HEK293 (cell line): ENCODE measurements around the gene AP3B1.

Experiments
- BCL11A ChIP-seq: fragments of 450-650 bp; formaldehyde crosslinking; IDR thresholded peaks from 2 replicates; pipeline ENCODE4 v1.5.1; 2016; ENCODE audit warnings: low read depth, missing biosample characterization, missing genetic modification characterization
- FEZF1 ChIP-seq: fragments of 450-650 bp; formaldehyde crosslinking; IDR thresholded peaks from 2 replicates; pipeline ENCODE4 v1.5.1; 2016; ENCODE audit warnings: missing biosample characterization, missing genetic modification characterization
- GLIS1 ChIP-seq: fragments of 450-650 bp; formaldehyde crosslinking; IDR thresholded peaks from 2 replicates; pipeline ENCODE4 v1.5.1; 2016; ENCODE audit warnings: missing biosample characterization, missing genetic modification characterization
- HOXD13 ChIP-seq: sonication (generic); formaldehyde crosslinking; IDR thresholded peaks from 2 replicates; pipeline ENCODE4 v1.8.0; 2022; ENCODE audit warnings: missing genetic modification reagents, borderline replicate concordance
- KLF10 ChIP-seq: fragments of 450-650 bp; IDR thresholded peaks from 2 replicates; pipeline ENCODE4 v1.5.1; 2018; ENCODE audit warnings: missing biosample characterization, mild to moderate bottlenecking, missing genetic modification characterization
- MEIS1 ChIP-seq: sonication (generic); formaldehyde crosslinking; IDR thresholded peaks from 2 replicates; pipeline ENCODE4 v1.8.1; 2022; ENCODE audit warnings: missing genetic modification reagents, mild to moderate bottlenecking, borderline replicate concordance
- OSR2 ChIP-seq: fragments of 450-650 bp; formaldehyde crosslinking; IDR thresholded peaks from 2 replicates; pipeline ENCODE4 v1.5.1; 2016; ENCODE audit warnings: missing biosample characterization, missing genetic modification characterization
- PRDM4 ChIP-seq: fragments of 450-650 bp; formaldehyde crosslinking; IDR thresholded peaks from 2 replicates; pipeline ENCODE4 v1.5.1; 2017; ENCODE audit warnings: missing biosample characterization, missing genetic modification characterization
- TRIM28 ChIP-seq: IDR thresholded peaks from 2 replicates; pipeline ENCODE4 v1.6.1; 2011; ENCODE audit warnings: low read length, control low read depth, borderline replicate concordance
- TSHZ1 ChIP-seq: fragments of 450-650 bp; formaldehyde crosslinking; IDR thresholded peaks from 2 replicates; pipeline ENCODE4 v1.5.1; 2016; ENCODE audit warnings: missing biosample characterization, missing genetic modification characterization, borderline replicate concordance
- WT1 ChIP-seq: fragments of 450-650 bp; formaldehyde crosslinking; IDR thresholded peaks from 2 replicates; pipeline ENCODE4 v1.5.1; 2016; ENCODE audit warnings: missing biosample characterization, missing genetic modification characterization
- ZBTB1 ChIP-seq: fragments of 450-650 bp; formaldehyde crosslinking; IDR thresholded peaks from 2 replicates; pipeline ENCODE4 v1.5.1; 2016; ENCODE audit warnings: missing biosample characterization, missing genetic modification characterization
- ZBTB20 ChIP-seq: fragments of 450-650 bp; formaldehyde crosslinking; IDR thresholded peaks from 2 replicates; pipeline ENCODE4 v1.5.1; 2016; ENCODE audit warnings: missing biosample characterization, missing genetic modification characterization
- ZBTB44 ChIP-seq: fragments of 450-650 bp; IDR thresholded peaks from 2 replicates; pipeline ENCODE4 v1.5.1; 2018; ENCODE audit warnings: missing biosample characterization, mild to moderate bottlenecking, missing genetic modification characterization
- ZBTB7A ChIP-seq: fragments of 450-650 bp; formaldehyde crosslinking; IDR thresholded peaks from 2 replicates; pipeline ENCODE4 v1.5.1; 2016; ENCODE audit warnings: low read depth, missing biosample characterization, missing genetic modification characterization
- ZNF169 ChIP-seq: fragments of 450-650 bp; formaldehyde crosslinking; IDR thresholded peaks from 2 replicates; pipeline ENCODE4 v1.5.1; 2016; ENCODE audit warnings: missing biosample characterization, missing genetic modification characterization
- ZNF248 ChIP-seq: fragments of 450-650 bp; formaldehyde crosslinking; IDR thresholded peaks from 2 replicates; pipeline ENCODE4 v1.5.1; 2017; ENCODE audit warnings: missing biosample characterization, missing genetic modification characterization
- ZNF324 ChIP-seq: fragments of 450-650 bp; formaldehyde crosslinking; IDR thresholded peaks from 2 replicates; pipeline ENCODE4 v1.5.1; 2016; ENCODE audit warnings: missing biosample characterization, missing genetic modification characterization
- ZNF350 ChIP-seq: fragments of 450-650 bp; formaldehyde crosslinking; IDR thresholded peaks from 2 replicates; pipeline ENCODE4 v1.5.0; 2017; ENCODE audit warnings: missing biosample characterization, mild to moderate bottlenecking, missing genetic modification characterization
- ZNF37A ChIP-seq: fragments of 450-650 bp; IDR thresholded peaks from 2 replicates; pipeline ENCODE4 v1.5.1; 2018; ENCODE audit warnings: missing biosample characterization, missing genetic modification characterization
- ZNF394 ChIP-seq: fragments of 450-650 bp; formaldehyde crosslinking; IDR thresholded peaks from 2 replicates; pipeline ENCODE4 v1.5.1; 2016; ENCODE audit warnings: missing biosample characterization, missing genetic modification characterization, mild to moderate bottlenecking, moderate library complexity, borderline replicate concordance
- ZNF501 ChIP-seq: fragments of 450-650 bp; formaldehyde crosslinking; IDR thresholded peaks from 2 replicates; pipeline ENCODE4 v1.5.1; 2016; ENCODE audit warnings: missing biosample characterization, missing genetic modification characterization
- ZNF544 ChIP-seq: fragments of 450-650 bp; formaldehyde crosslinking; IDR thresholded peaks from 2 replicates; pipeline ENCODE4 v1.5.0; 2017; ENCODE audit warnings: missing biosample characterization, missing genetic modification characterization
- ZNF629 ChIP-seq: fragments of 450-650 bp; formaldehyde crosslinking; IDR thresholded peaks from 2 replicates; pipeline ENCODE4 v1.5.1; 2017; ENCODE audit warnings: missing biosample characterization, missing genetic modification characterization
- ZNF76 ChIP-seq: fragments of 450-650 bp; formaldehyde crosslinking; IDR thresholded peaks from 2 replicates; pipeline ENCODE4; 2016; ENCODE audit warnings: low read depth, missing biosample characterization, missing genetic modification characterization, borderline replicate concordance
- ZSCAN23 ChIP-seq: fragments of 450-650 bp; formaldehyde crosslinking; IDR thresholded peaks from 2 replicates; pipeline ENCODE4 v1.5.1; 2016; ENCODE audit warnings: missing biosample characterization, missing genetic modification characterization
- ZSCAN30 ChIP-seq: fragments of 450-650 bp; IDR thresholded peaks from 2 replicates; pipeline ENCODE4 v1.5.1; 2018; ENCODE audit warnings: missing biosample characterization, mild to moderate bottlenecking, missing genetic modification characterization, moderate library complexity
- ZXDB ChIP-seq: fragments of 450-650 bp; formaldehyde crosslinking; IDR thresholded peaks from 2 replicates; pipeline ENCODE4 v1.5.1; 2016; ENCODE audit warnings: missing biosample characterization, missing genetic modification characterization

The AP3B1 gene

GRCh38 chr5:78050888-78051287 is 243.6 kb downstream of the AP3B1 start (continued):
- peak; percentile 48; the same call in 1 of the 2 replicates for TF ChIP-seq PRDM4 (tag by site-specific recombination)
- peak; percentile 42 for TF ChIP-seq ZNF629 (tag by site-specific recombination)
- TF ChIP-seq HOXD13 (CRISPR knock-in tag), result 0 out of 2 replicates have a peak, but pooled peaks have one; percentile 45
- peak; percentile 57; the same call in 1 of the 2 replicates for TF ChIP-seq ZXDB (tag by site-specific recombination)
- TF ChIP-seq ZNF76 (tag by site-specific recombination), result no peak
- TF ChIP-seq GLIS1 (tag by site-specific recombination), result no peak
- no peak for TF ChIP-seq ZNF169 (tag by site-specific recombination)
- TF ChIP-seq ZNF544 (tag by site-specific recombination), result no peak
- no peak for TF ChIP-seq ZNF324 (tag by site-specific recombination)
- TF ChIP-seq WT1 (tag by site-specific recombination), result peak; percentile 75
- 0 out of 2 replicates have a peak, but pooled peaks have one; percentile 33 for TF ChIP-seq ZSCAN30 (tag by site-specific recombination)
- TF ChIP-seq TSHZ1 (tag by site-specific recombination), result peak; percentile 57; the same call in 1 of the 2 replicates
- no peak for TF ChIP-seq ZNF394
- peak; percentile 73; the same call in 1 of the 2 replicates for TF ChIP-seq TRIM28
- no peak for TF ChIP-seq ZBTB20
- TF ChIP-seq ZNF350 (tag by site-specific recombination), result 0 out of 2 replicates have a peak, but pooled peaks have one; percentile 34
- no peak for TF ChIP-seq ZNF501 (tag by site-specific recombination)
- TF ChIP-seq ZNF248 (tag by site-specific recombination), result no peak
- TF ChIP-seq FEZF1 (tag by site-specific recombination), result peak; percentile 84
- 0 out of 2 replicates have a peak, but pooled peaks have one; percentile 23 for TF ChIP-seq KLF10
- TF ChIP-seq OSR2 (tag by site-specific recombination), result peak; percentile 78
- TF ChIP-seq ZBTB7A (tag by site-specific recombination), result no peak
- peak; percentile 38; the same call in 1 of the 2 replicates for TF ChIP-seq ZSCAN23 (tag by site-specific recombination)
- TF ChIP-seq ZNF37A (tag by site-specific recombination), result no peak
- TF ChIP-seq BCL11A (tag by site-specific recombination), result peak; percentile 68; the same call in 1 of the 2 replicates
- 0 out of 2 replicates have a peak, but pooled peaks have one; percentile 53 for TF ChIP-seq ZBTB1 (tag by site-specific recombination)
- TF ChIP-seq MEIS1 (CRISPR knock-in tag), result no peak
- TF ChIP-seq ZBTB44 (tag by site-specific recombination), result no peak
